ENCODE measurements around the gene PANK4.

PANK4 gene

GRCh38 chr1:2542246-2542915 is 16.0 kb upstream of the PANK4 start:
- TF ChIP-seq PPARA (CRISPR knock-in tag; IDR thresholded peaks at IDR 0.05; ENCODE audit: borderline replicate concordance) (no peak), ZNF565 (CRISPR knock-in tag; conservative IDR thresholded peaks at IDR 0.05; ENCODE audit: low read depth) (no peak), OSR1 (CRISPR knock-in tag; IDR thresholded peaks at IDR 0.05) (no peak), RARB (CRISPR knock-in tag; IDR thresholded peaks at IDR 0.05) (no peak), TOX (CRISPR knock-in tag; IDR thresholded peaks at IDR 0.05; ENCODE audit: borderline replicate concordance) (no peak), TSHZ2 (CRISPR knock-in tag; IDR thresholded peaks at IDR 0.05) (no peak), ZNF8 (CRISPR knock-in tag; IDR thresholded peaks at IDR 0.05) (no peak), SNAI2 (CRISPR knock-in tag; IDR thresholded peaks at IDR 0.05) (no peak), ESRRG (CRISPR knock-in tag; IDR thresholded peaks at IDR 0.05) (no peak)
- ATAC-seq: no peak

GRCh38 chr1:2541619-2542245 is 15.3 kb upstream of the PANK4 start:
- no peak for TF ChIP-seq SNAI2 (CRISPR knock-in tag; IDR thresholded peaks at IDR 0.05)
- TF ChIP-seq ARNTL (CRISPR knock-in tag; IDR thresholded peaks at IDR 0.05; ENCODE audit: borderline replicate concordance, low read depth): no peak
- no peak for TF ChIP-seq ZC3H10 (CRISPR knock-in tag; IDR thresholded peaks at IDR 0.05)
- no peak for TF ChIP-seq BACH2 (CRISPR knock-in tag; IDR thresholded peaks at IDR 0.05; ENCODE audit: borderline replicate concordance)
- TF ChIP-seq CREB5 (CRISPR knock-in tag; IDR thresholded peaks at IDR 0.05; ENCODE audit: low read depth): no peak
- no peak for TF ChIP-seq PPARA (CRISPR knock-in tag; IDR thresholded peaks at IDR 0.05; ENCODE audit: borderline replicate concordance)
- no peak for TF ChIP-seq ISL1 (CRISPR knock-in tag; IDR thresholded peaks at IDR 0.05)
- no peak for TF ChIP-seq TOX (CRISPR knock-in tag; IDR thresholded peaks at IDR 0.05; ENCODE audit: borderline replicate concordance)
- no peak for TF ChIP-seq ESRRG (CRISPR knock-in tag; IDR thresholded peaks at IDR 0.05)
- TF ChIP-seq POU6F1 (CRISPR knock-in tag; IDR thresholded peaks at IDR 0.05; ENCODE audit: borderline replicate concordance, low read depth): no peak
- TF ChIP-seq TSHZ2 (CRISPR knock-in tag; IDR thresholded peaks at IDR 0.05): no peak
- no peak for TF ChIP-seq CSDC2 (CRISPR knock-in tag; IDR thresholded peaks at IDR 0.05)
- no peak for TF ChIP-seq ZFP30 (CRISPR knock-in tag; IDR thresholded peaks at IDR 0.05)
- TF ChIP-seq CSRNP3 (CRISPR knock-in tag; IDR thresholded peaks at IDR 0.05): no peak
- no peak for ATAC-seq

Measured in SK-N-SH treated with all-trans-retinoic acid at 6 μM for 48 hours (cell line).